Activated CD8-positive, alpha-beta T cell treated with anti-CD3 and anti-CD28 coated beads, Interleukin-2, amount 10 ng/mL, durations not matched to agents 7 days and 5 days (primary cell): Measurements from ENCODE around the gene KCNG4. TPM values are rescaled to one million over a fixed set of nuclear protein-coding genes. Genes with fewer than 3 reads are reported as not detected.

ENCODE experiments used
- ATAC-seq: fragments of 150-1000 bp; cut with Tn5 transposase; one replicate; pipeline ENCODE4 v1.10.0; 2021; ENCODE audit warnings: moderate library complexity
- CTCF ChIA-PET: fragments of 350-600 bp; sonication (Branson Sonifier 250); formaldehyde crosslinking; loops from one replicate; lab custom pipeline; 2021; ENCODE audit warnings: antibody characterized with exemption; lab: Charles Lee
- POLR2A ChIA-PET: fragments of 350-600 bp; sonication (Branson Sonifier 250); formaldehyde crosslinking; loops from one replicate; lab custom pipeline; 2021; ENCODE audit warnings: antibody characterized with exemption; lab: Charles Lee
- DNase-seq: peaks from one replicate; pipeline ENCODE4 v3.0.0-alpha.2; 2020
- H3K27ac Mint-ChIP-seq: one replicate; pipeline ENCODE4 v1.8.0; 2021; ENCODE audit warnings: mild to moderate bottlenecking, mixed read lengths
- H3K27me3 Mint-ChIP-seq: one replicate; pipeline ENCODE4 v1.8.0; 2021; ENCODE audit warnings: low read depth, mixed read lengths
- H3K36me3 Mint-ChIP-seq: one replicate; pipeline ENCODE4 v1.8.0; 2021; ENCODE audit warnings: low read depth, mixed read lengths
- H3K4me1 Mint-ChIP-seq: one replicate; pipeline ENCODE4 v1.8.0; 2021; ENCODE audit warnings: low read depth, mixed read lengths
- H3K4me3 Mint-ChIP-seq: one replicate; pipeline ENCODE4 v1.8.0; 2021; ENCODE audit warnings: mild to moderate bottlenecking, mixed read lengths
- H3K9me3 Mint-ChIP-seq: one replicate; pipeline ENCODE4 v1.8.0; 2022; ENCODE audit warnings: mixed read lengths; ENCODE audit not compliant: insufficient read depth
- total RNA-seq, 2 experiments: library from RNA; stranded (reverse); gene quantifications; one replicate each; pipeline ENCODE4 v1.2.3, GENCODE V29; 2021

The KCNG4 gene
- total RNA-seq, 2 experiments from 2014 or later = not detected

DNA sequence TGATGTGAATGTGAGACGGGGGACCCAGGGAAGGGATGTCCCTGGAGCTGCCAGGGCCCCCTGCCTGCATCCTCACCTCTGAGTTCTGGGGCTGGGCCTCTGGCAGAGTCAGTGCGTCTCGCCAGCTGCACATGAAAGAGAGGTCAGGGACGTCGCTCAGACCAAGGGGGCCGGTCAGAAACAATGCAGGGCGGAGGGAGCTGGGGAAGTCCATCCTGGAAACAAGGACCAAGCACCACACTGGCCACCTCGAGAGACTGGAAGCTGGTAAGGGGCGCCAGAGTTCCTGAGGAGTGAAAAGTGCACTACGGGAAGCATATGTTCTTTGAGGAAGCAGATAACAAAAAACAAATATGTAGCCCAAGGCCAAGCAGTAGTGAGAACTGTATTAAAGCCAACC lies 55.0 kb downstream of the KCNG4 start:
- POLR2A ChIA-PET = no interaction called here
- Mint-ChIP-seq H3K9me3 (no peaks in the 10 kb centered on the region), H3K36me3 (peaks cover 24% of the 10 kb centered on the region), H3K4me1 (peaks cover 25% of the 10 kb centered on the region), H3K27me3 (no peaks in the 10 kb centered on the region), H3K4me3 (peak overlapping the region; percentile 94), H3K27ac (peak overlapping the region; percentile 55)
- CTCF ChIA-PET = interaction anchor here (0.9 kb wide), 1 partner anchor 96 kb away, joined by 3 read pairs; no protein-coding TSS in a partner anchor
- DNase-seq = no peak
- ATAC-seq = no peak

DNA sequence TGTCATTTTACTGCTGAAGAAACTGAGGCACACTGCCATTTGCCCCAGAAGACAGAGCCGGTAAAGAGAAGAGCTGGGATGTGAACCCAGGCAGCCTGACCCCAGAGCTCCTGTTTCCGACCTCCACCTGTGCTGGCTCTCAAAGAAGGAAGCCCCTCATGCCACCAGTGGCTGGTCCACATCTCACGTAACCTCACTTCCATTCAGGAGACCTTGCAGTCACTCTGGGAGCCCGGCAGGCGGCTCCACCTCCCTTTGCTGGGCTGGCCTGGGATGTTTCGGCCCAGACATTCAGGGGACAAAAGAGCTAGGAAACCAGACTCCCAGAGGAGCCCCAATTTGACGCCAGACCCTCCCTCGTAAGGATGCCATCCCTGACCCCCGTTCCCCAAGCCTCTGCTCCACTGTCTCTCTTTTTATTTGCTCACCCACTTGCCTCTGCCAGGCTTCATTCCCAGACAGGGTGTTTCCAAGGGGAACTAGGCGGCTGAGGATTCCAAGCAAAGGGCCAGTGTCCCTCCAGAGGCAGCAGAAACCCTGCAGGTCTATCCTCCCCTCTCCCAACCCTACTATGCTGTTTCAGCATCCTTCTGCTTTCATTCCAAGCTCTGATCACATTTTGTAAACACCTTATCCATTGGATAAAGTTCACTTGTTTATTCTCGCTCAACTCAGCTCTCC lies 55.8 kb downstream of the KCNG4 start:
- DNase-seq = no peak
- Mint-ChIP-seq H3K9me3 (no peaks in the 10 kb centered on the region), H3K36me3 (peaks cover 24% of the 10 kb centered on the region), H3K27ac (no peak overlapping the region), H3K4me3 (no peak overlapping the region), H3K4me1 (peaks cover 25% of the 10 kb centered on the region), H3K27me3 (no peaks in the 10 kb centered on the region)
- CTCF ChIA-PET = interaction anchor here (0.9 to 1.0 kb wide), 3 partner anchors 95 to 99 kb away, joined by 3 to 4 read pairs (median 3); no protein-coding TSS in a partner anchor
- POLR2A ChIA-PET = no interaction called here
- ATAC-seq = no peak

DNA sequence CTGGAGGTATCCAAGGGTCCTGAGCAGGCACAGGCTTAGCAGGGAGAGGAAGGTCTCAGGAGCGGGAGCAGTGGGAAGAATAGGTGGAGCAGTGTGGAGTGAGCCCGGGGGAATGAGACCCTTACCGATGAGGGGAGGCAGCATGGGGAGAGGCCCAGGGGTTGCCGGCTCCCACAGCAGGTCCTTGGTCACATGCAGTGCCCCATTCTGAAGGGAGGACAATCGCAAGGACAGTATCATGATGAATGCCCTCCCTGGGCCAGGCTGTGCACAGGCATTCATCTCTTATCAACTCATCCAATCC lies 56.3 kb downstream of the KCNG4 start:
- Mint-ChIP-seq H3K27me3 (no peaks in the 10 kb centered on the region), H3K27ac (no peak overlapping the region), H3K4me3 (no peak overlapping the region), H3K36me3 (peaks cover 24% of the 10 kb centered on the region), H3K4me1 (peaks cover 25% of the 10 kb centered on the region), H3K9me3 (no peaks in the 10 kb centered on the region)
- DNase-seq (no peak), ATAC-seq (no peak)
- ChIA-PET POLR2A (no interaction called here), CTCF (interaction anchor here (1.0 kb wide), 2 partner anchors 95 to 99 kb away, joined by 3 to 4 read pairs; no protein-coding TSS in a partner anchor)

DNA sequence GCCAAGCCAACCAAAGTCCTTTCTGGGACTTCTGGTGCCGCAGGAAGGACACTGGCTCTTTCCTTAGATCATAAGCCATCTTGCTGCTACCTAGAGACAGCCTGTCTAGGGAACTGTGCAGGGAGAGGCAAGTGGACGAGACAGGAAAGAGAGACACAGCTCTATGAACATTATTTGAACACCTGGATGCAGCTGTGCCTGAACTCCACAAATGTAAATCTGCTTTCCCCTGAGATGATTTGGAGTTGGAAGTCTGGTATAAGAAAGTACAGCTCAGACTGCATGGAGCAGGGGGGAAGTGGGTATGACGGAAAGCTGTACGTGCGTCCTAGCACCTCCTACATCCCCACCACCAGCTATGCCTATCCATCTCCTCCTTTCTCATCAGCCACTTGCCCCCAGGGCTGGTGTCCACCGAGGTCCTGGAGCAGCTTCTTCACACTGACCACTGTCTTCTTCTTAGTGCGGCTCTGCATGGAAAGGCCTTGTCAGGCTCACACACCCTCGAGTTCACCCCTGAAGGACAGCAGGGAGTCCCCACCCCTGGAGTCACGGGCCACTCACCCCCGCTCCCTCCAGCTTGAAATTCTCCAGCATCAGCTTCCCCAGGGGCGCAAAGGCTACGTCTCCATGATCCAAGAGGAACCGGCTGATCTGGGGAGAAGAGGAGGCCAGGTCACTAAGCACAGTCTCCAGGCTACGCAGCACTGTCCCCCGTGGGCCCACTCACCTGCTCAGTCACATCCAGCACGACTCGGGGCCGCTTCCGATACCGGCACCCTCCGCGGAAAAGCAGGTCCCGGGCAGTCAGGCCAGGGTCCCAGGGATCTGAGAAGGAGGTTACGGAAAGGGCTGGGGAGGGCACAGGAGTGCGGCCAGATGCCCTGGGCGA lies 56.9 kb downstream of the KCNG4 start:
- CTCF ChIA-PET = no interaction called here
- H3K27me3 Mint-ChIP-seq = no peaks in the 10 kb centered on the region
- H3K4me3 Mint-ChIP-seq = no peak overlapping the region
- peaks cover 25% of the 10 kb centered on the region for H3K4me1 Mint-ChIP-seq
- H3K36me3 Mint-ChIP-seq = peaks cover 27% of the 10 kb centered on the region
- ATAC-seq = no peak
- POLR2A ChIA-PET = no interaction called here
- DNase-seq = no peak
- H3K9me3 Mint-ChIP-seq = no peaks in the 10 kb centered on the region
- H3K27ac Mint-ChIP-seq = no peak overlapping the region

DNA sequence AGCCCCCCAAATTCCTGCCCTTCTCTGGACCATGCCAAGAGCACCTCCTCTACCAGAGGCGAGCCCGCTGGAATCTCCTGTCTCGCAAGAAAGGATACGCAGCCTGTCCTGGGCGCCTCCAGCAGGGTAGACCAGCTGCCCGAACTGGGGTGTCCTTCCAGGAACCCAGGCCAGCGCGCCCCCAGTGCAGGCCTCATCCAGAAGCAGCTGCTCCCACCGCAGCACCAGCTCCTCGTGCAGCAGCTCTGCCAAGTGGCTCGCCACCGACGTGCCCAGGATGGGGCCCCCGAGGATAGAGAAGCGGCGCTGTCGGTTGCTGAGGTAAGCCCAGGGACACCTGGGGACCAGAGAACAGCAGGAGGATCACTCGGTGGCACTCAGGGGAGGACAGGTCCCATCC lies 57.7 kb downstream of the KCNG4 start:
- H3K27ac Mint-ChIP-seq = no peak overlapping the region
- ATAC-seq = no peak
- H3K27me3 Mint-ChIP-seq = no peaks in the 10 kb centered on the region
- H3K4me1 Mint-ChIP-seq = peaks cover 22% of the 10 kb centered on the region
- no peak overlapping the region for H3K4me3 Mint-ChIP-seq
- ChIA-PET CTCF (no interaction called here), POLR2A (no interaction called here)
- no peaks in the 10 kb centered on the region for H3K9me3 Mint-ChIP-seq
- no peak for DNase-seq
- H3K36me3 Mint-ChIP-seq = peaks cover 29% of the 10 kb centered on the region

DNA sequence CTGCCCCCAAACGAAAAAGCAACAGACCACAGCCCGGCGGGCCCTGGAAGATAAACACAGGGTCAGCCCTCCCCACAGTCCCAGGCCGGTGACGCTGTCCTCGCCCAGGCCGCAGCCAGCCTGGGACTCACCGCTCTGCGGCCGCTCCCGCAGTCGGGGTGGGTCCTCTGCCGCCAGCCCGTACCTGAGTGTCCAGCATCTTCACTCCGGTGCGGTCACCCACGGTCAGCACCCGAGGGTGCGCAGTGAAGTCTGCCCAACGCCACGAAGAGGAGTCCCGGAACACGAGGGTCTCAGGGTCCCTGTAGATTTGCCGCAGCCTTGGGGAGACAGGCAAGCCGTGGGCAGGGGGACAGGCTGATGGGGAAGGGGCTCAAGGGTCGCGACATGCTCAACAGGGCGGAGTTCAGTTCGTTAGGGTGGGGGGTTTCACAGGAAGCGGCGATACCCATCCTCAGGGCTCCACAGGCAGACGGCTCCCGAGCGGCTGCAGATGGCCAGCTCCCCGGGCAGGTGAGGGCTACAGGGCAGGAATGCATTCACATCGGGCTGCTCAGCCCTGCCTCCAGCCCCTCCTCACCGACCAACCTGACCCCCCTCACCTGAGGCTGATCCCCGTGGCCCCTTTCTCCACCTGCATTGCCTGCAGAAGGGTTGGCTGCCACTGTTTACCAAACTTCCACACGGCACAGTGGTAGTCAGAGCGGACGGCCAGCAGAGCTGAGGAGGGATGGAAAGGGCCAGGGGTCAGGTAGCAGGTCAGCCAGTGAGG lies 58.5 kb downstream of the KCNG4 start:
- Mint-ChIP-seq H3K36me3 (peaks cover 29% of the 10 kb centered on the region), H3K27me3 (no peaks in the 10 kb centered on the region), H3K4me3 (no peak overlapping the region), H3K9me3 (no peaks in the 10 kb centered on the region), H3K4me1 (peaks cover 18% of the 10 kb centered on the region), H3K27ac (no peak overlapping the region)
- ATAC-seq (no peak), DNase-seq (no peak)
- ChIA-PET CTCF (no interaction called here), POLR2A (no interaction called here)

DNA sequence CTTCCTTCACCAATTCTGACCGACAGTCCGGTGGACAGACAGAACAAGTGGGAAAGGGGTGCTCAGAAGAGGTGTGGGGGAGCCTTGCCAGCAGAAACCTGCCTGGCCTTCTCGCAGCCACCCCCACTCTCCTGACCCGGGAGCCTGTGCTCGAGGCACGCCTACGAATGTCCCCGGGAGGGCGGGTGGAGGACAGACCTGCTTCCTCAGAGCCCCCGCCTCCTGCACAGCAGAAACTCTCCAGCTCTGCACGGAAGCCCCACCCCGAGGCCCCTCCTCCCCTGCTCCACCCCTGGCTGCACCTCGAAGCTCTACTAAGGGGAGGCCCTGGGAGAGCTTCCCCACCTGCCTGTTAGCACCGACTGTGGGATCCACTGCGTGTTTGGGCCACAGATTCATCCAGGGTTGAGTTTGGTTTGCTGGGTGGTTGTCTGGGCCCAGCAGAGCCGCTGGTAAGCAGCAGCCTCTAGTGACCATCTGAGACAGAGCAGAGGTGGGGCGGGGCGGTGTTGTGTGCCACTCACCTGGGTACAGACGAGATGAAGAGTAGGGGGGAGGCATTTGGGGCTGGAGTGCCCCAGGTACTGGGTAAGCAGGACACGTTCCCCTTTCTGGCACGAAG lies 59.2 kb downstream of the KCNG4 start:
- no peak overlapping the region for H3K4me3 Mint-ChIP-seq
- DNase-seq (no peak), ATAC-seq (no peak)
- H3K27me3 Mint-ChIP-seq = no peaks in the 10 kb centered on the region
- peaks cover 12% of the 10 kb centered on the region for H3K4me1 Mint-ChIP-seq
- H3K36me3 Mint-ChIP-seq = peaks cover 29% of the 10 kb centered on the region
- H3K27ac Mint-ChIP-seq = no peak overlapping the region
- ChIA-PET POLR2A (no interaction called here), CTCF (no interaction called here)
- H3K9me3 Mint-ChIP-seq = no peaks in the 10 kb centered on the region

DNA sequence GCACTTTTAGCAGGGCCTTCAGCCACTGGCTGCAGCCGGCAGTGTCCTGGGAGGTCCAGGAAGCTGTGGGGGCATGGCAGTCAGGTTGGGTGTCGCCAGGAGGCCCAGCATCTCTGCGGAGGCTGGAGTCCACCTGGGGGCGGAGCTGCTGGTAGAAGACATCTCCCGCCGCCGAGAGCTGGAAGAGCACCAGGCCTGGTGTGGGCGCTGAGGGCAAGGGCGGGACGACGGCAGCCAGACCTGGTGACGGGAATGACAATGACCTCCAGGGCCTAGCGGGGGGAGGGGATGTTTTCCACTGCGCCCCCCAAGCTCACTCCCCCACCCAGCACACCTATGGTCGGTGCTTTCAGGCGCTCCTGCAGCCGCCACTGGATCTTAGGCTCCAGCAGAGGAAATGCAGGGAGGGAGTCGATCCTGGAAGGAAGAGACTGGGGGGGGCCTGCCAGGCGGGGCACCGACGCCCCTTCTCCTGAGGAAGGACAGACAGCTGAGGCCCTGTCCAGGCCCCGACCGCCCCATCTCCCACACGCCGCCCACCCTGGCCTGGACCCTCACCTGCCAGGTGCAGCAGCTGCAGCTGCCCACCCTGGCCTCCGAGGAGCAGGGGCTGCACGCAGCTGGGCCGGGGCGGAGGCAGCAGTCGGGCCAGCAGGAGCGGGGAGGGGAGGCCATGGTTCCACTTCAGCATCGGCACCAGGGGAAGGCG lies 60.0 kb downstream of the KCNG4 start:
- Mint-ChIP-seq H3K9me3 (no peaks in the 10 kb centered on the region), H3K27me3 (no peaks in the 10 kb centered on the region), H3K36me3 (peaks cover 26% of the 10 kb centered on the region), H3K4me3 (no peak overlapping the region), H3K27ac (no peak overlapping the region), H3K4me1 (peaks cover 10% of the 10 kb centered on the region)
- POLR2A ChIA-PET = no interaction called here
- CTCF ChIA-PET = no interaction called here
- ATAC-seq (no peak), DNase-seq (no peak)

DNA sequence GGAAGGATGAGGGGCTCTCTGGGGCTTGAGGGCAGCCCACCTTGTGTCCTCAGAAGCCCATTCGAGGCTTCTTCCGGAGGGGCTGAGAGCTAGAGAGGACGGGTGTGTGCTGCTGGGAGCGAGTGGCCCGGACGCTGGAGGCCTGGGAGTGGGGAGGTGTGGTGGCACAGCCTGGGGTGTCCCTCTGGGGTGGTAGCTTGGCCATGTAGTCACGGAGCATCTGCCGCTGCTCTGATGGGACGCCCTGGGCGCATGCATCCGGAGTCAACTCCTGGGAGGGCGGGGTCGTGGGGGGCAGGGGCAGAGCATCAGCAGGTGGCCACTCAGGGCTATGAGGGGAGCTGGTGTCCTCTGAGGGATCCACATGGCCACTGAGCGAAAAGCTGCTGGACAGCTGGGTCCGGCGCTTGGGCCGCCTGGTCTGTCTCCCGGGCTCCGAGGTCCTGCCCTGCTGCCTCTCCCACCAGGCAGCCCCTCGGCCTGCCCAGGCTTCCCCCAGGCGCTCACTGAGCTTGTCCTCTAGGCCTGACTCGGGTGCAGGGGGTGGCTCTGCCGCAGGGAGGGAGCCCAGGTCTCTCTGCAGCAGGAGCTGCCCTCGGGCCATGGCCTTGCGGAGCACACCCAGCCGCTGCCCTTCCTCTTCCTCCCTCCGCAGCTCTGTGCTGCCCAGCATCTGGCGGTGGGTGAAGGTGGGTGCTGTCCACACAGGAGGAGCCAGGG lies 60.8 kb downstream of the KCNG4 start:
- Mint-ChIP-seq H3K27ac (no peak overlapping the region), H3K4me1 (peaks cover 4% of the 10 kb centered on the region), H3K27me3 (peaks cover 3% of the 10 kb centered on the region), H3K4me3 (no peak overlapping the region), H3K36me3 (peaks cover 19% of the 10 kb centered on the region), H3K9me3 (no peaks in the 10 kb centered on the region)
- no peak for ATAC-seq
- no peak for DNase-seq
- ChIA-PET POLR2A (no interaction called here), CTCF (interaction anchor here (2.5 kb wide), 1 partner anchor 8 kb away, joined by 11 read pairs; the partner anchor contains the start of gene TAF1C)

DNA sequence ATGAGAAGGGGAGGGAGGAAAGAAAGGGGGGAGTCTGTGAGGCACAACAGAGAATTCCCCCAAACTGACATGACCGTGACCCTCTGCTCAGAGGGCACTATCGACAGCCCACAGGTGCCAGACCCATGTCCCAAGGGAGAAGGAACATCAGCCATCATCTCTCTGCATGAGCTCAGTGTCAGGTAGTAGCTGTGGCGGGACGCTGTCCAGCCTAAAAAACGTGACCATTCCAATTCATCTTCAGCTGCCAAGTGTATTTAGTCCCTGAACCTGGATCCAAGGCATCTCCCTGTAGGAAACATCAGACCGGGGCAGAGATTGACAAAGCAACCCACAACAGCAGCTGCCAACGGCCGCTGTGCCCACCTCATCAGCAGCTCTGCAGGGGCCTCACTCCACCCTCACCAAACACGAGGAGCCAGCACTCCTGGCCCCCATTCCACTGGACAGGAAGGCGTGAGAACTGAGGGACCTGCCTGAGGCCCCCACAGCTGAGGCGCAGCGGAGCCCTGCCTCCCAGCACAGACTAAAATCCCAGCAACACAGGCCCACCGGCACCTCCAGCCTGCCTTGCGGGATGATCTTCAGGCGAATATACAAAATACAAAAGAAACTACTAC lies 61.6 kb downstream of the KCNG4 start:
- H3K27me3 Mint-ChIP-seq = peaks cover 3% of the 10 kb centered on the region
- ChIA-PET POLR2A (interaction anchor here (1.2 to 1.3 kb wide), 2 partner anchors 8 to 74 kb away, joined by 4 to 5 read pairs; partner anchors contain the start of gene TAF1C), CTCF (interaction anchor here (2.5 to 6.0 kb wide), 2 partner anchors 9 to 91 kb away, joined by 11 to 95 read pairs; partner anchors contain the start of gene TAF1C)
- H3K4me3 Mint-ChIP-seq = no peak overlapping the region
- DNase-seq (no peak), ATAC-seq (no peak)
- peaks cover 4% of the 10 kb centered on the region for H3K4me1 Mint-ChIP-seq
- H3K9me3 Mint-ChIP-seq = no peaks in the 10 kb centered on the region
- H3K36me3 Mint-ChIP-seq = peaks cover 16% of the 10 kb centered on the region
- H3K27ac Mint-ChIP-seq = no peak overlapping the region
